GM23338 (cell line): ENCODE results near the gene STXBP2. TPM values are rescaled to one million over a fixed set of nuclear protein-coding genes. Genes with fewer than 3 reads are reported as not detected.

Source experiments
- ATAC-seq: fragments of 200-7000 bp; cut with Tn5 transposase; 3 replicates; pipeline ENCODE4 v1.9.1; 2020
- DNase-seq: peaks from one replicate; pipeline ENCODE4 v3.0.0-alpha.2; 2015; ENCODE audit warnings: low spot score
- H2AFZ ChIP-seq: fragments of 200-600 bp; sonication (generic); 2 replicates; pipeline ENCODE4 v1.8.0; 2016; ENCODE audit warnings: antibody characterized with exemption, mild to moderate bottlenecking, moderate library complexity
- H3F3A ChIP-seq: fragments of 200-600 bp; sonication (generic); replicated peaks from 2 replicates; pipeline ENCODE4 v1.8.0; 2017; ENCODE audit warnings: antibody characterized with exemption, mixed run types, low read depth
- H3K27ac ChIP-seq: fragments of 200-600 bp; sonication (generic); 2 replicates; pipeline ENCODE4 v1.6.1; 2016; ENCODE audit warnings: low read depth
- H3K27me3 ChIP-seq: fragments of 200-600 bp; sonication (generic); 2 replicates; pipeline ENCODE4 v1.8.0; 2016; ENCODE audit warnings: mild to moderate bottlenecking, mixed run types, moderate library complexity; ENCODE audit not compliant: insufficient read depth
- H3K36me3 ChIP-seq: fragments of 200-600 bp; sonication (generic); 2 replicates; pipeline ENCODE4 v1.8.0; 2016; ENCODE audit warnings: mild to moderate bottlenecking; ENCODE audit not compliant: insufficient read depth
- H3K4me1 ChIP-seq: fragments of 200-600 bp; sonication (generic); 2 replicates; pipeline ENCODE4 v1.8.0; 2016; ENCODE audit warnings: mild to moderate bottlenecking, moderate library complexity; ENCODE audit not compliant: insufficient read depth
- H3K4me2 ChIP-seq: fragments of 200-600 bp; sonication (generic); 2 replicates; pipeline ENCODE4 v1.7.1; 2017; ENCODE audit warnings: mixed run types
- H3K4me3 ChIP-seq: fragments of 200-600 bp; sonication (generic); 2 replicates; pipeline ENCODE4 v1.6.1; 2016; ENCODE audit warnings: mixed run types
- H3K79me2 ChIP-seq: fragments of 200-600 bp; sonication (generic); replicated peaks from 2 replicates; pipeline ENCODE4 v1.8.0; 2017; ENCODE audit warnings: mild to moderate bottlenecking; ENCODE audit not compliant: insufficient read depth
- H3K9me2 ChIP-seq: fragments of 200-600 bp; sonication (generic); 2 replicates; pipeline ENCODE4 v1.8.0; 2017; ENCODE audit not compliant: insufficient read depth
- H4K20me1 ChIP-seq: fragments of 200-600 bp; sonication (generic); replicated peaks from 2 replicates; pipeline ENCODE4 v1.8.0; 2017; ENCODE audit warnings: mild to moderate bottlenecking; ENCODE audit not compliant: insufficient read depth
- H3K27ac Mint-ChIP-seq: 2 replicates; pipeline ENCODE4 v1.8.0; 2020; ENCODE audit warnings: inconsistent platforms, mild to moderate bottlenecking, moderate library complexity, mixed read lengths
- H3K27me3 Mint-ChIP-seq: 3 replicates; pipeline ENCODE4 v1.8.0; 2022; ENCODE audit warnings: low read depth, mild to moderate bottlenecking, moderate library complexity, mixed read lengths, inconsistent platforms; ENCODE audit not compliant: insufficient read depth, poor library complexity
- H3K36me3 Mint-ChIP-seq: 3 replicates; pipeline ENCODE4 v1.8.0; 2021; ENCODE audit warnings: low read depth, mild to moderate bottlenecking, inconsistent platforms, moderate library complexity, mixed read lengths
- H3K4me1 Mint-ChIP-seq: 3 replicates; pipeline ENCODE4 v1.8.0; 2020; ENCODE audit warnings: mild to moderate bottlenecking, inconsistent platforms, mixed read lengths
- H3K4me3 Mint-ChIP-seq: 3 replicates; pipeline ENCODE4 v1.8.0; 2021; ENCODE audit warnings: moderate library complexity, mild to moderate bottlenecking, inconsistent platforms, mixed read lengths
- H3K9me3 Mint-ChIP-seq: 3 replicates; pipeline ENCODE4 v1.8.0; 2020; ENCODE audit warnings: moderate library complexity, mild to moderate bottlenecking, inconsistent platforms, mixed read lengths
- CREB1 ChIP-seq: fragments of 250-450 bp; sonication (Bioruptor Pico); IDR thresholded peaks from 2 replicates; pipeline ENCODE4 v1.5.0; 2020; ENCODE audit warnings: low read depth, mild to moderate bottlenecking, moderate library complexity
- EZH2 ChIP-seq: fragments of 200-600 bp; sonication (generic); IDR thresholded peaks from one replicate; pipeline ENCODE4 v1.8.0; 2017; ENCODE audit warnings: antibody characterized with exemption, mild to moderate bottlenecking, low read depth; ENCODE audit not compliant: unreplicated experiment
- EZH2phosphoT487 ChIP-seq: fragments of 200-600 bp; sonication (generic); IDR thresholded peaks from one replicate; pipeline ENCODE4 v1.8.1; 2018; ENCODE audit warnings: antibody characterized with exemption; ENCODE audit not compliant: unreplicated experiment
- POLR2AphosphoS5 ChIP-seq: IDR thresholded peaks from 2 replicates; pipeline ENCODE4 v1.6.1; 2016; ENCODE audit warnings: antibody characterized with exemption, low read depth
- STAT1 ChIP-seq: IDR thresholded peaks from one replicate; pipeline ENCODE4 v1.6.1; 2016; ENCODE audit warnings: antibody characterized with exemption; ENCODE audit not compliant: unreplicated experiment
- ZNF114 ChIP-seq: fragments of 250-450 bp; sonication (Bioruptor Pico); IDR thresholded peaks from 2 replicates; pipeline ENCODE4 v1.5.0; 2020; ENCODE audit warnings: mild to moderate bottlenecking, moderate library complexity
- ZNF331 ChIP-seq: fragments of 250-450 bp; sonication (Bioruptor Pico); IDR thresholded peaks from 2 replicates; pipeline ENCODE4 v1.5.0; 2020; ENCODE audit warnings: low read depth, mild to moderate bottlenecking, moderate library complexity
- polyA plus RNA-seq: library from polyadenylated mRNA; unstranded; fragments of >200 nt; fragmentation: Nextera tagmentation; extraction: Ambion mirVana; gene quantifications from 2 replicates; pipeline ENCODE4 v1.2.1, GENCODE V29; 2016
- total RNA-seq: library from RNA; depleted of rRNA; stranded (reverse); fragments of >200 nt; shearing (Covaris generic); gene quantifications from 2 replicates; pipeline ENCODE4 v1.2.3, GENCODE V29; 2014
- TF ChIP-seq, protein P1 (sequence below): IDR thresholded peaks from one replicate; pipeline ENCODE4 v1.6.1; 2018; ENCODE audit warnings: antibody characterized with exemption; ENCODE audit not compliant: unreplicated experiment
- TF ChIP-seq, protein P2 (sequence below): IDR thresholded peaks from 2 replicates; pipeline ENCODE4 v1.6.1; 2016; ENCODE audit warnings: antibody characterized with exemption
- TF ChIP-seq, protein P3 (sequence below): fragments of 250-450 bp; sonication (Bioruptor Pico); IDR thresholded peaks from 2 replicates; pipeline ENCODE4 v1.5.0; 2020; ENCODE audit warnings: mild to moderate bottlenecking, moderate library complexity
- TF ChIP-seq, protein P4 (sequence below), 2 experiments: fragments of 200-600 bp in 1 of 2; sonication (generic) in 1 of 2; conservative IDR thresholded peaks; 2 replicates each; pipeline versions ENCODE4 v1.5.1 to v1.6.1; 2016 to 2017; ENCODE audit warnings: antibody characterized with exemption in 2 of 2, low read depth in 2 of 2, mild to moderate bottlenecking in 2 of 2, moderate library complexity in 1 of 2

Gene STXBP2
- total and polyA plus RNA-seq, 2 experiments from 2014 or later = 42.6 to 55.8 TPM

DNA sequence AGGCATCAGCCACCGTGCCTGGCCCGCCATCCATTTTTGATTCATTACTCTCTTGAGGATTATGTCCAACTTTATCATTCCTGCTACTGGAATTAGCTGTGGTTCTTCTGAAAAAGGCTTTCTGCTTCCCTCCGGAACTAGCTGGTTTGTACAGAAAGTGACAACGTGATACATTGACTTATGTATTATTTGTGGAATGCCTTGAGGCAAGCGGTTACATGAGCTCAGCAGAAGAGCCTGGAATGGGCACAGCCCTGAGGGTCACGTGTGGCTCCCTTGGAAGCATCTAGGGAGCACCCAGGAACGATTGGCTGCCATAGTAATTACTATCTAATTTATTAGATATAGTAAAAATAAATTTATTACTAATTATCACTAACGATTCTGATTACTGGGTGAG, 17.5 kb downstream of the STXBP2 start:
- H3K4me2 ChIP-seq = no peak overlapping the region
- no peaks in the 10 kb centered on the region for H3K79me2 ChIP-seq
- ATAC-seq (no peak), DNase-seq (no peak)
- Mint-ChIP-seq H3K4me3 (no peak overlapping the region), H3K36me3 (no peaks in the 10 kb centered on the region), H3K4me1 (peaks cover 7% of the 10 kb centered on the region; the same call in 1 of the 3 replicates), H3K9me3 (no peaks in the 10 kb centered on the region), H3K27me3 (peaks cover 29% of the 10 kb centered on the region), H3K27ac (no peak overlapping the region)
- no peaks in the 10 kb centered on the region for H3K4me1 ChIP-seq
- H3K27ac ChIP-seq = no peak overlapping the region
- TF ChIP-seq, protein P1, sequence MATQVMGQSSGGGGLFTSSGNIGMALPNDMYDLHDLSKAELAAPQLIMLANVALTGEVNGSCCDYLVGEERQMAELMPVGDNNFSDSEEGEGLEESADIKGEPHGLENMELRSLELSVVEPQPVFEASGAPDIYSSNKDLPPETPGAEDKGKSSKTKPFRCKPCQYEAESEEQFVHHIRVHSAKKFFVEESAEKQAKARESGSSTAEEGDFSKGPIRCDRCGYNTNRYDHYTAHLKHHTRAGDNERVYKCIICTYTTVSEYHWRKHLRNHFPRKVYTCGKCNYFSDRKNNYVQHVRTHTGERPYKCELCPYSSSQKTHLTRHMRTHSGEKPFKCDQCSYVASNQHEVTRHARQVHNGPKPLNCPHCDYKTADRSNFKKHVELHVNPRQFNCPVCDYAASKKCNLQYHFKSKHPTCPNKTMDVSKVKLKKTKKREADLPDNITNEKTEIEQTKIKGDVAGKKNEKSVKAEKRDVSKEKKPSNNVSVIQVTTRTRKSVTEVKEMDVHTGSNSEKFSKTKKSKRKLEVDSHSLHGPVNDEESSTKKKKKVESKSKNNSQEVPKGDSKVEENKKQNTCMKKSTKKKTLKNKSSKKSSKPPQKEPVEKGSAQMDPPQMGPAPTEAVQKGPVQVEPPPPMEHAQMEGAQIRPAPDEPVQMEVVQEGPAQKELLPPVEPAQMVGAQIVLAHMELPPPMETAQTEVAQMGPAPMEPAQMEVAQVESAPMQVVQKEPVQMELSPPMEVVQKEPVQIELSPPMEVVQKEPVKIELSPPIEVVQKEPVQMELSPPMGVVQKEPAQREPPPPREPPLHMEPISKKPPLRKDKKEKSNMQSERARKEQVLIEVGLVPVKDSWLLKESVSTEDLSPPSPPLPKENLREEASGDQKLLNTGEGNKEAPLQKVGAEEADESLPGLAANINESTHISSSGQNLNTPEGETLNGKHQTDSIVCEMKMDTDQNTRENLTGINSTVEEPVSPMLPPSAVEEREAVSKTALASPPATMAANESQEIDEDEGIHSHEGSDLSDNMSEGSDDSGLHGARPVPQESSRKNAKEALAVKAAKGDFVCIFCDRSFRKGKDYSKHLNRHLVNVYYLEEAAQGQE = no peak
- TF ChIP-seq EZH2 (no peak), POLR2AphosphoS5 (no peak), STAT1 (no peak), CREB1 (CRISPR knock-in tag) (no peak), ZNF114 (CRISPR knock-in tag) (no peak), ZNF331 (CRISPR knock-in tag) (no peak), EZH2phosphoT487 (no peak)
- TF ChIP-seq, protein P2, sequence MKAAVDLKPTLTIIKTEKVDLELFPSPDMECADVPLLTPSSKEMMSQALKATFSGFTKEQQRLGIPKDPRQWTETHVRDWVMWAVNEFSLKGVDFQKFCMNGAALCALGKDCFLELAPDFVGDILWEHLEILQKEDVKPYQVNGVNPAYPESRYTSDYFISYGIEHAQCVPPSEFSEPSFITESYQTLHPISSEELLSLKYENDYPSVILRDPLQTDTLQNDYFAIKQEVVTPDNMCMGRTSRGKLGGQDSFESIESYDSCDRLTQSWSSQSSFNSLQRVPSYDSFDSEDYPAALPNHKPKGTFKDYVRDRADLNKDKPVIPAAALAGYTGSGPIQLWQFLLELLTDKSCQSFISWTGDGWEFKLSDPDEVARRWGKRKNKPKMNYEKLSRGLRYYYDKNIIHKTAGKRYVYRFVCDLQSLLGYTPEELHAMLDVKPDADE = no peak
- TF ChIP-seq, protein P3, sequence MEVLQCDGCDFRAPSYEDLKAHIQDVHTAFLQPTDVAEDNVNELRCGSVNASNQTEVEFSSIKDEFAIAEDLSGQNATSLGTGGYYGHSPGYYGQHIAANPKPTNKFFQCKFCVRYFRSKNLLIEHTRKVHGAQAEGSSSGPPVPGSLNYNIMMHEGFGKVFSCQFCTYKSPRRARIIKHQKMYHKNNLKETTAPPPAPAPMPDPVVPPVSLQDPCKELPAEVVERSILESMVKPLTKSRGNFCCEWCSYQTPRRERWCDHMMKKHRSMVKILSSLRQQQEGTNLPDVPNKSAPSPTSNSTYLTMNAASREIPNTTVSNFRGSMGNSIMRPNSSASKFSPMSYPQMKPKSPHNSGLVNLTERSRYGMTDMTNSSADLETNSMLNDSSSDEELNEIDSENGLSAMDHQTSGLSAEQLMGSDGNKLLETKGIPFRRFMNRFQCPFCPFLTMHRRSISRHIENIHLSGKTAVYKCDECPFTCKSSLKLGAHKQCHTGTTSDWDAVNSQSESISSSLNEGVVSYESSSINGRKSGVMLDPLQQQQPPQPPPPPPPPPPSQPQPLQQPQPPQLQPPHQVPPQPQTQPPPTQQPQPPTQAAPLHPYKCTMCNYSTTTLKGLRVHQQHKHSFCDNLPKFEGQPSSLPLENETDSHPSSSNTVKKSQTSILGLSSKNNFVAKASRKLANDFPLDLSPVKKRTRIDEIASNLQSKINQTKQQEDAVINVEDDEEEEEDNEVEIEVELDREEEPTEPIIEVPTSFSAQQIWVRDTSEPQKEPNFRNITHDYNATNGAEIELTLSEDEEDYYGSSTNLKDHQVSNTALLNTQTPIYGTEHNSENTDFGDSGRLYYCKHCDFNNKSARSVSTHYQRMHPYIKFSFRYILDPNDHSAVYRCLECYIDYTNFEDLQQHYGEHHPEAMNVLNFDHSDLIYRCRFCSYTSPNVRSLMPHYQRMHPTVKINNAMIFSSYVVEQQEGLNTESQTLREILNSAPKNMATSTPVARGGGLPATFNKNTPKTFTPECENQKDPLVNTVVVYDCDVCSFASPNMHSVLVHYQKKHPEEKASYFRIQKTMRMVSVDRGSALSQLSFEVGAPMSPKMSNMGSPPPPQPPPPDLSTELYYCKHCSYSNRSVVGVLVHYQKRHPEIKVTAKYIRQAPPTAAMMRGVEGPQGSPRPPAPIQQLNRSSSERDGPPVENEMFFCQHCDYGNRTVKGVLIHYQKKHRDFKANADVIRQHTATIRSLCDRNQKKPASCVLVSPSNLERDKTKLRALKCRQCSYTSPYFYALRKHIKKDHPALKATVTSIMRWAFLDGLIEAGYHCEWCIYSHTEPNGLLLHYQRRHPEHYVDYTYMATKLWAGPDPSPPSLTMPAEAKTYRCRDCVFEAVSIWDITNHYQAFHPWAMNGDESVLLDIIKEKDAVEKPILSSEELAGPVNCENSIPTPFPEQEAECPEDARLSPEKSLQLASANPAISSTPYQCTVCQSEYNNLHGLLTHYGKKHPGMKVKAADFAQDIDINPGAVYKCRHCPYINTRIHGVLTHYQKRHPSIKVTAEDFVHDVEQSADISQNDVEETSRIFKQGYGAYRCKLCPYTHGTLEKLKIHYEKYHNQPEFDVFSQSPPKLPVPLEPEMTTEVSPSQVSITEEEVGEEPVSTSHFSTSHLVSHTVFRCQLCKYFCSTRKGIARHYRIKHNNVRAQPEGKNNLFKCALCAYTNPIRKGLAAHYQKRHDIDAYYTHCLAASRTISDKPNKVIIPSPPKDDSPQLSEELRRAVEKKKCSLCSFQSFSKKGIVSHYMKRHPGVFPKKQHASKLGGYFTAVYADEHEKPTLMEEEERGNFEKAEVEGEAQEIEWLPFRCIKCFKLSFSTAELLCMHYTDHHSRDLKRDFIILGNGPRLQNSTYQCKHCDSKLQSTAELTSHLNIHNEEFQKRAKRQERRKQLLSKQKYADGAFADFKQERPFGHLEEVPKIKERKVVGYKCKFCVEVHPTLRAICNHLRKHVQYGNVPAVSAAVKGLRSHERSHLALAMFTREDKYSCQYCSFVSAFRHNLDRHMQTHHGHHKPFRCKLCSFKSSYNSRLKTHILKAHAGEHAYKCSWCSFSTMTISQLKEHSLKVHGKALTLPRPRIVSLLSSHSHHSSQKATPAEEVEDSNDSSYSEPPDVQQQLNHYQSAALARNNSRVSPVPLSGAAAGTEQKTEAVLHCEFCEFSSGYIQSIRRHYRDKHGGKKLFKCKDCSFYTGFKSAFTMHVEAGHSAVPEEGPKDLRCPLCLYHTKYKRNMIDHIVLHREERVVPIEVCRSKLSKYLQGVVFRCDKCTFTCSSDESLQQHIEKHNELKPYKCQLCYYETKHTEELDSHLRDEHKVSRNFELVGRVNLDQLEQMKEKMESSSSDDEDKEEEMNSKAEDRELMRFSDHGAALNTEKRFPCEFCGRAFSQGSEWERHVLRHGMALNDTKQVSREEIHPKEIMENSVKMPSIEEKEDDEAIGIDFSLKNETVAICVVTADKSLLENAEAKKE (CRISPR knock-in tag) = no peak
- TF ChIP-seq, protein P4, sequence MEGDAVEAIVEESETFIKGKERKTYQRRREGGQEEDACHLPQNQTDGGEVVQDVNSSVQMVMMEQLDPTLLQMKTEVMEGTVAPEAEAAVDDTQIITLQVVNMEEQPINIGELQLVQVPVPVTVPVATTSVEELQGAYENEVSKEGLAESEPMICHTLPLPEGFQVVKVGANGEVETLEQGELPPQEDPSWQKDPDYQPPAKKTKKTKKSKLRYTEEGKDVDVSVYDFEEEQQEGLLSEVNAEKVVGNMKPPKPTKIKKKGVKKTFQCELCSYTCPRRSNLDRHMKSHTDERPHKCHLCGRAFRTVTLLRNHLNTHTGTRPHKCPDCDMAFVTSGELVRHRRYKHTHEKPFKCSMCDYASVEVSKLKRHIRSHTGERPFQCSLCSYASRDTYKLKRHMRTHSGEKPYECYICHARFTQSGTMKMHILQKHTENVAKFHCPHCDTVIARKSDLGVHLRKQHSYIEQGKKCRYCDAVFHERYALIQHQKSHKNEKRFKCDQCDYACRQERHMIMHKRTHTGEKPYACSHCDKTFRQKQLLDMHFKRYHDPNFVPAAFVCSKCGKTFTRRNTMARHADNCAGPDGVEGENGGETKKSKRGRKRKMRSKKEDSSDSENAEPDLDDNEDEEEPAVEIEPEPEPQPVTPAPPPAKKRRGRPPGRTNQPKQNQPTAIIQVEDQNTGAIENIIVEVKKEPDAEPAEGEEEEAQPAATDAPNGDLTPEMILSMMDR (conservative IDR thresholded peaks at IDR 0.05; ENCODE audit: low read depth in 2 of 2) = no peak
- H4K20me1 ChIP-seq = no peaks in the 10 kb centered on the region
- no peaks in the 10 kb centered on the region for H3K9me2 ChIP-seq
- H2AFZ ChIP-seq = no peak overlapping the region
- no peak overlapping the region for H3K4me3 ChIP-seq
- no peaks in the 10 kb centered on the region for H3F3A ChIP-seq
- peaks cover 27% of the 10 kb centered on the region for H3K27me3 ChIP-seq
- no peaks in the 10 kb centered on the region for H3K36me3 ChIP-seq
